K562 (cell line): Measurements from ENCODE around the gene TBC1D5. TPM values are rescaled to one million over a fixed set of nuclear protein-coding genes. Genes with fewer than 3 reads are reported as not detected.
"Not testable (repeated sequence)": the region's sequence is repeated elsewhere in the genome, so short reads cannot be mapped to it uniquely, and the experiment has no call there.

Source experiments
- ATAC-seq: fragments of 200-7000 bp; cut with Tn5 transposase; 3 replicates; pipeline ENCODE4 v1.9.1; 2020; ENCODE audit warnings: moderate library complexity
- BruUV-seq: library from RNA; stranded (reverse); fragments of 400-500 nt; replicated peaks from 2 replicates; lab custom pipeline; 2021; lab: Mats Ljungman, UMichigan
- CTCF ChIA-PET: fragments of 300-600 bp; formaldehyde crosslinking; extraction: SDS; loops from one replicate; lab custom pipeline; 2021; ENCODE audit warnings: low intra/inter-chr PET ratio; lab: Yijun Ruan, JAX
- POLR2A ChIA-PET: fragments of 300-600, 350-650 bp; sonication (Branson Sonifier 250); formaldehyde crosslinking; extraction: SDS; loops from one replicate; lab custom pipeline; 2021; ENCODE audit warnings: antibody characterized with exemption, inconsistent platforms; lab: Yijun Ruan, JAX
- DNase-seq, 4 experiments: peaks; one replicate each; pipeline versions ENCODE4 v3.0.0 to v3.0.0-alpha.2; 2011 to 2018; ENCODE audit warnings: low spot score in 3 of 4, mixed read lengths in 3 of 4; ENCODE audit errors: extremely low read depth in 1 of 4
- FAIRE-seq: peaks from 2 replicates; lab custom pipeline; 2011; peaks lifted over from hg19 to GRCh38; lab: Jason Lieb, UNC
- H2AFZ ChIP-seq: 2 replicates; pipeline ENCODE4 v1.6.0; 2011; ENCODE audit warnings: low read depth, low read length, control low read depth, inconsistent platforms
- H3K27ac ChIP-seq: fragments of 200-600 bp; 3 replicates; pipeline ENCODE4 v1.8.0; 2011; ENCODE audit warnings: low read depth, mild to moderate bottlenecking, control low read depth, inconsistent platforms, low read length, moderate library complexity, mixed read lengths; ENCODE audit errors: extremely low read depth
- H3K27me3 ChIP-seq, 2 experiments: fragments of 300-600 bp in 1 of 2; 2 replicates in 1 of 2; 3 replicates in 1 of 2; pipeline versions ENCODE4 v1.6.0 to v1.8.0; 2011; ENCODE audit warnings: inconsistent platforms in 2 of 2, low read length in 2 of 2, mild to moderate bottlenecking in 1 of 2, mixed read lengths in 1 of 2, moderate library complexity in 1 of 2; ENCODE audit not compliant: control insufficient read depth in 2 of 2, insufficient read depth in 2 of 2
- H3K36me3 ChIP-seq: fragments of 300-600 bp; 3 replicates; pipeline ENCODE4 v1.8.0; 2011; ENCODE audit warnings: mild to moderate bottlenecking, low read length, inconsistent platforms; ENCODE audit not compliant: control insufficient read depth, insufficient read depth
- H3K4me1 ChIP-seq, 2 experiments: fragments of 200-600 bp in 1 of 2; replicated peaks in 1 of 2; 2 replicates in 1 of 2; 3 replicates in 1 of 2; pipeline versions ENCODE4 v1.5.1 to v1.8.0; 2011; ENCODE audit warnings: inconsistent platforms in 2 of 2, low read length in 2 of 2, mild to moderate bottlenecking in 1 of 2, mixed read lengths in 1 of 2, moderate library complexity in 1 of 2; ENCODE audit not compliant: control insufficient read depth in 2 of 2, insufficient read depth in 2 of 2
- H3K4me2 ChIP-seq: 2 replicates; pipeline ENCODE4 v1.6.1; 2011; ENCODE audit warnings: low read length, control low read depth, inconsistent platforms, mixed read lengths; ENCODE audit not compliant: insufficient read depth
- H3K4me3 ChIP-seq: fragments of 200-600 bp; sonication (generic), shearing (Covaris generic); 2 replicates; pipeline ENCODE4 v1.5.1; 2016; ENCODE audit warnings: control low read depth, inconsistent platforms
- H3K79me2 ChIP-seq: fragments of 200-600 bp; 3 replicates; pipeline ENCODE4 v1.8.0; 2011; ENCODE audit warnings: low read length, inconsistent platforms; ENCODE audit not compliant: control insufficient read depth, insufficient read depth
- H3K9ac ChIP-seq, 2 experiments: 2 replicates each; pipeline versions ENCODE4 v1.6.0 to v1.6.1; 2011; ENCODE audit warnings: low read depth in 2 of 2, low read length in 2 of 2, control low read depth in 1 of 2, inconsistent platforms in 1 of 2, mild to moderate bottlenecking in 1 of 2, mixed read lengths in 1 of 2; ENCODE audit not compliant: insufficient read depth in 1 of 2
- H3K9me1 ChIP-seq: one replicate; pipeline ENCODE4 v1.6.0; 2011; ENCODE audit warnings: inconsistent platforms, mild to moderate bottlenecking, low read length, moderate library complexity; ENCODE audit not compliant: control insufficient read depth, insufficient read depth
- H3K9me3 ChIP-seq: replicated peaks from 2 replicates; pipeline ENCODE4 v1.5.1; 2011; ENCODE audit warnings: low read depth, low read length, inconsistent platforms; ENCODE audit not compliant: control insufficient read depth, insufficient read depth
- H4K20me1 ChIP-seq: replicated peaks from 2 replicates; pipeline ENCODE4 v1.6.1; 2011; ENCODE audit warnings: low read length, inconsistent platforms, mixed read lengths; ENCODE audit not compliant: control insufficient read depth, insufficient read depth
- CBX2 ChIP-seq: fragments of 200-600 bp; sonication (generic); IDR thresholded peaks from one replicate; pipeline ENCODE4 v1.6.1; 2012; ENCODE audit warnings: mild to moderate bottlenecking, low read length, inconsistent platforms; ENCODE audit not compliant: insufficient read depth, poor library complexity, severe bottlenecking
- COPS2 ChIP-seq: fragments of 450-650 bp; conservative IDR thresholded peaks from 2 replicates; pipeline ENCODE4 v1.6.1; 2016; ENCODE audit warnings: mild to moderate bottlenecking, moderate library complexity
- ETV1 ChIP-seq: fragments of 450-650 bp; conservative IDR thresholded peaks from 2 replicates; pipeline ENCODE4 v1.6.1; 2016; ENCODE audit warnings: missing genetic modification characterization, control low read depth, low read depth, missing compliant biosample characterization
- HMG20A ChIP-seq: fragments of 450-650 bp; formaldehyde crosslinking; conservative IDR thresholded peaks from 2 replicates; pipeline ENCODE4 v1.4.0; 2020; ENCODE audit warnings: mild to moderate bottlenecking, mixed read lengths
- JUND ChIP-seq, 2 experiments: IDR thresholded peaks; 2 replicates in 1 of 2; 3 replicates in 1 of 2; pipeline ENCODE4 v1.6.1; 2011; ENCODE audit warnings: borderline replicate concordance in 2 of 2, low read depth in 2 of 2, low read length in 2 of 2, improper control_type of control experiment in 1 of 2, missing biosample characterization in 1 of 2, missing genetic modification characterization in 1 of 2, missing genetic modification reagents in 1 of 2
- POLR2AphosphoS2 ChIP-seq: IDR thresholded peaks from 2 replicates; pipeline ENCODE4 v1.6.1; 2012; ENCODE audit warnings: low read length, improper control_type of control experiment
- ZNF146 ChIP-seq: IDR thresholded peaks from one replicate; pipeline ENCODE4 v1.6.1; 2018; ENCODE audit warnings: missing compliant biosample characterization; ENCODE audit not compliant: unreplicated experiment
- WGBS: fragments of 100-300 bp; shearing (Covaris generic); methylation state at CpG from one replicate; pipeline ENCODE4 v1.1.6; 2016; ENCODE audit warnings: low coverage, mixed read lengths; ENCODE audit not compliant: insufficient coverage; ENCODE audit errors: missing lambda C conversion rate; 5-methylcytosine and 5-hydroxymethylcytosine counted together
- in situ Hi-C: fragments of 300-500 bp; cut with MboI; formaldehyde crosslinking; loops from 4 replicates; pipeline ENCODE4 v1.15.0; 2018; ENCODE audit warnings: inconsistent platforms, mixed read lengths
- intact Hi-C: fragments of 100-400 bp; cut with micrococcal nuclease; formaldehyde crosslinking; loops from 2 replicates; pipeline ENCODE4 v1.14.2; 2022
- polyA plus RNA-seq, 8 experiments: library from polyadenylated mRNA; depleted of rRNA in 4 of 8; stranded (reverse) in 5 of 8; unstranded in 3 of 8; fragments of >200 nt; fragmentation: Nextera tagmentation in 2 of 8; fragmentation: Illumina TruSeq in 1 of 8; extraction: Ambion mirVana in 2 of 8; extraction: Trizol in 1 of 8; gene quantifications; 2 replicates each; pipeline versions ENCODE4 v1.2.1 to v1.2.3, GENCODE V29; 2011 to 2014; ENCODE audit warnings: inconsistent platforms in 1 of 8, missing spikeins in 1 of 8
- total RNA-seq, 7 experiments: library from RNA; depleted of rRNA in 6 of 7; stranded (reverse); fragments of >200 nt in 6 of 7; fragmentation: Illumina TruSeq in 2 of 7; extraction: Trizol in 2 of 7; gene quantifications; 2 replicates each; pipeline versions ENCODE4 v1.2.1 to v1.2.3, GENCODE V29; 2011 to 2021; ENCODE audit warnings: low replicate concordance in 1 of 7
- TF ChIP-seq, protein P1 (sequence below): sonication (generic); formaldehyde crosslinking; IDR thresholded peaks from 2 replicates; pipeline ENCODE4 v1.8.0; 2022; ENCODE audit warnings: mild to moderate bottlenecking, missing genetic modification reagents
- TF ChIP-seq, protein P2 (sequence below): fragments of 250-450 bp; sonication (Bioruptor Pico); IDR thresholded peaks from 2 replicates; pipeline ENCODE4 v1.5.0; 2021; ENCODE audit warnings: mild to moderate bottlenecking, borderline replicate concordance

Gene TBC1D5
- total and polyA plus RNA-seq, 9 of the 15 experiments (the other 6 are each of a cell fraction or from before 2014, with no cell fraction given): 2.9 to 38.1 (median 25.6) TPM

DNA sequence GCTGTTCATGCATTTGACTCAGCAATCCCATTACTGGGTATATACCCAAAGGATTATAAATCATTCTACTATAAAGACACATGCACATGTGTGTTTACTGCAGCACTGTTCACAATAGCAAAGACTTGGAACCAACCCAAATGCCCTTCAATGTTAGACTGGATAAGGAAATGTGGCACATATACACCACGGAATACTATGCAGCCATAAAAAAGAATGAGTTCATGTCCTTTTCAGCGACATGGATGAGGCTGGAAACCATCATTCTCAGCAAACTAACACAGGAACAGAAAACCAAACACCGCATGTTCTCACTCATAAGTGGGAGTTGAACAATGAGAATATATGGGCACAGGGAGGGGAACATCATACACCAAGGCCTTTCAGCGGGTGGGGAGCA, 391.2 kb downstream of the TBC1D5 start:
- H3K27ac ChIP-seq, H2AFZ ChIP-seq, DNase-seq, H3K4me3 ChIP-seq, in situ Hi-C loops, H3K4me2 ChIP-seq, H3K9me1 ChIP-seq, ATAC-seq, H3K9ac ChIP-seq, CTCF ChIA-PET, H3K27me3 ChIP-seq, H3K79me2 ChIP-seq, intact Hi-C loops, BruUV-seq, FAIRE-seq, H3K9me3 ChIP-seq, H3K4me1 ChIP-seq, H4K20me1 ChIP-seq, H3K36me3 ChIP-seq: not testable (repeated sequence)
- POLR2A ChIA-PET: interaction anchor here (0.9 kb wide), 1 partner anchor 25 kb away, joined by 3 read pairs; no protein-coding TSS in a partner anchor
- peak; percentile 84 for TF ChIP-seq ZNF146 (CRISPR knock-in tag)
- WGBS: 38% methylated on average over 3 of the region's 4 CpGs

DNA sequence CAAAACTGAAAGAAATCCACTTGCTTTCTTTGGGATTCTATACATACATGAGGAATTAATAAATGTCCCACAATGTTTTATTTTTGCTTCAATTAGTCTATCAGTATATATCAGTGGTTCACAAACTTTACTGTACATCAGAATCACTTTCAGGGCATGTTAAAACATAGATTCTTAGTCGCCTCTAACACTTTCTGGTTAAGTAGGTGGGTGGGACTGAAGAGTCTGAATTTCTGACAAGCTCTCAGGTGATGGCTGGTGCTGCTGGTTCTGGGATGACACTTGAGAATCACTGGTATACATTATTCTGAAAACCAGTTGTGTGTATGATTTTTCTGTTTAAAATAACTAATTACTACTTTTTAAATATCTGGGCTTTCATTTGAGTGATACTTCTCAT, 393.3 kb downstream of the TBC1D5 start:
- H3K9me3 ChIP-seq: no peaks in the 10 kb centered on the region
- ATAC-seq (no peak), DNase-seq (no peak), FAIRE-seq (no peak)
- intact Hi-C loops (no loop called here), in situ Hi-C loops (no loop called here)
- no peak overlapping the region for H3K4me2 ChIP-seq
- ChIA-PET POLR2A (no interaction called here), CTCF (no interaction called here)
- H3K4me3 ChIP-seq: no peak overlapping the region
- H3K36me3 ChIP-seq: no peaks in the 10 kb centered on the region
- no peaks in the 10 kb centered on the region for H3K9me1 ChIP-seq
- 25% methylated on average over 1 of the region's 1 CpG for WGBS
- no TSS peak for BruUV-seq
- no peaks in the 10 kb centered on the region for H3K4me1 ChIP-seq
- H4K20me1 ChIP-seq: no peaks in the 10 kb centered on the region
- H3K27ac ChIP-seq: no peak overlapping the region
- H3K79me2 ChIP-seq: no peaks in the 10 kb centered on the region
- no peak overlapping the region for H3K9ac ChIP-seq
- no peaks in the 10 kb centered on the region for H3K27me3 ChIP-seq
- no peak overlapping the region for H2AFZ ChIP-seq
- TF ChIP-seq, protein P1, sequence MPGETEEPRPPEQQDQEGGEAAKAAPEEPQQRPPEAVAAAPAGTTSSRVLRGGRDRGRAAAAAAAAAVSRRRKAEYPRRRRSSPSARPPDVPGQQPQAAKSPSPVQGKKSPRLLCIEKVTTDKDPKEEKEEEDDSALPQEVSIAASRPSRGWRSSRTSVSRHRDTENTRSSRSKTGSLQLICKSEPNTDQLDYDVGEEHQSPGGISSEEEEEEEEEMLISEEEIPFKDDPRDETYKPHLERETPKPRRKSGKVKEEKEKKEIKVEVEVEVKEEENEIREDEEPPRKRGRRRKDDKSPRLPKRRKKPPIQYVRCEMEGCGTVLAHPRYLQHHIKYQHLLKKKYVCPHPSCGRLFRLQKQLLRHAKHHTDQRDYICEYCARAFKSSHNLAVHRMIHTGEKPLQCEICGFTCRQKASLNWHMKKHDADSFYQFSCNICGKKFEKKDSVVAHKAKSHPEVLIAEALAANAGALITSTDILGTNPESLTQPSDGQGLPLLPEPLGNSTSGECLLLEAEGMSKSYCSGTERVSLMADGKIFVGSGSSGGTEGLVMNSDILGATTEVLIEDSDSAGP (CRISPR knock-in tag): no peak
- TF ChIP-seq JUND (IDR thresholded peaks at IDR 0.05; ENCODE audit: borderline replicate concordance, low read depth, low read length) (no peak), JUND (tag; IDR thresholded peaks at IDR 0.05; ENCODE audit: borderline replicate concordance, low read depth, low read length) (no peak), CBX2 (no peak), COPS2 (no peak), ETV1 (tag) (no peak), POLR2AphosphoS2 (no peak), HMG20A (no peak)
- TF ChIP-seq, protein P2, sequence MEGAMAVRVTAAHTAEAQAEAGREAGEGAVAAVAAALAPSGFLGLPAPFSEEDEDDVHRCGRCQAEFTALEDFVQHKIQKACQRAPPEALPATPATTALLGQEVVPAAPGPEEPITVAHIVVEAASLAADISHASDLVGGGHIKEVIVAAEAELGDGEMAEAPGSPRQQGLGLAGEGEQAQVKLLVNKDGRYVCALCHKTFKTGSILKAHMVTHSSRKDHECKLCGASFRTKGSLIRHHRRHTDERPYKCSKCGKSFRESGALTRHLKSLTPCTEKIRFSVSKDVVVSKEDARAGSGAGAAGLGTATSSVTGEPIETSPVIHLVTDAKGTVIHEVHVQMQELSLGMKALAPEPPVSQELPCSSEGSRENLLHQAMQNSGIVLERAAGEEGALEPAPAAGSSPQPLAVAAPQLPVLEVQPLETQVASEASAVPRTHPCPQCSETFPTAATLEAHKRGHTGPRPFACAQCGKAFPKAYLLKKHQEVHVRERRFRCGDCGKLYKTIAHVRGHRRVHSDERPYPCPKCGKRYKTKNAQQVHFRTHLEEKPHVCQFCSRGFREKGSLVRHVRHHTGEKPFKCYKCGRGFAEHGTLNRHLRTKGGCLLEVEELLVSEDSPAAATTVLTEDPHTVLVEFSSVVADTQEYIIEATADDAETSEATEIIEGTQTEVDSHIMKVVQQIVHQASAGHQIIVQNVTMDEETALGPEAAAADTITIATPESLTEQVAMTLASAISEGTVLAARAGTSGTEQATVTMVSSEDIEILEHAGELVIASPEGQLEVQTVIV (CRISPR knock-in tag): no peak
